HG03064 (cell line): ENCODE measurements around the gene TMEM185B.
A peak's percentile ranks its signal among the peaks of the same experiment; 100 is the strongest.
"Not testable (repeated sequence)": the region's sequence is repeated elsewhere in the genome, so short reads cannot be mapped to it uniquely, and the experiment has no call there.

ENCODE experiments used
- ATAC-seq: cut with Tn5 transposase; IDR thresholded peaks from one replicate; pipeline ENCODE4 v1.9.1; 2021; ENCODE audit warnings: low read depth; ENCODE audit not compliant: unreplicated experiment

TMEM185B gene

GRCh38 chr2:120223034-120223912 lies at the start of gene TMEM185B:
Gene TMEM185B (minus strand): TSS chr2:120223400. CDS start chr2:120222976, 424 bp downstream.
- ATAC-seq, result peak; percentile 90

- no peak for ATAC-seq
Measured at GRCh38 chr2:120271711-120272379, 48.6 kb upstream of the TMEM185B start.

- ATAC-seq, result no peak
Measured at GRCh38 chr2:120269816-120270215, 46.6 kb upstream of the TMEM185B start.

GRCh38 chr2:120269076-120269744 lies 46.0 kb upstream of the TMEM185B start:
- ATAC-seq, result no peak

GRCh38 chr2:120267348-120267747 lies 44.1 kb upstream of the TMEM185B start:
- ATAC-seq, result no peak

GRCh38 chr2:120265006-120265405 lies 41.8 kb upstream of the TMEM185B start:
- ATAC-seq, result no peak

GRCh38 chr2:120262761-120263428 lies 39.7 kb upstream of the TMEM185B start:
- no peak for ATAC-seq

GRCh38 chr2:120262150-120262549 lies 39.0 kb upstream of the TMEM185B start:
- ATAC-seq, result no peak

- ATAC-seq, result peak; percentile 67
Measured at GRCh38 chr2:120261387-120262006, 38.3 kb upstream of the TMEM185B start.

- ATAC-seq, result no peak
Measured at GRCh38 chr2:120260736-120261135, 37.5 kb upstream of the TMEM185B start.

- not testable (repeated sequence) for ATAC-seq
Measured at GRCh38 chr2:120259939-120260338, 36.7 kb upstream of the TMEM185B start.

GRCh38 chr2:120258196-120258595 lies 35.0 kb upstream of the TMEM185B start:
- ATAC-seq, result no peak

GRCh38 chr2:120257522-120257921 lies 34.3 kb upstream of the TMEM185B start:
- ATAC-seq, result no peak

GRCh38 chr2:120256651-120257000 lies 33.4 kb upstream of the TMEM185B start:
- no peak for ATAC-seq

GRCh38 chr2:120255986-120256650 lies 32.9 kb upstream of the TMEM185B start:
- no peak for ATAC-seq

GRCh38 chr2:120255071-120255470 lies 31.9 kb upstream of the TMEM185B start:
- no peak for ATAC-seq

- no peak for ATAC-seq
Measured at GRCh38 chr2:120254178-120254577, 31.0 kb upstream of the TMEM185B start.

- peak; percentile 37 for ATAC-seq
Measured at GRCh38 chr2:120253021-120253882, 30.1 kb upstream of the TMEM185B start.
